ENCODE data around the gene HAVCR2. TPM values are rescaled to one million over a fixed set of nuclear protein-coding genes. Genes with fewer than 3 reads are reported as not detected.

HAVCR2 gene
- total RNA-seq, 1 experiment from 2014 or later, result 0.04 TPM

- BruUV-seq (replicated peaks), result no TSS peak
- intact Hi-C loops (cut with micrococcal nuclease), result no loop called here
- Histone ChIP-seq H2AFZ (ENCODE audit: low read length) (no peak overlapping the region), H3K4me1 (ENCODE audit: insufficient read depth, low read length) (no peaks in the 10 kb centered on the region), H3K79me2 (ENCODE audit: low read length) (no peaks in the 10 kb centered on the region), H3K27me3 (ENCODE audit: low read length) (no peaks in the 10 kb centered on the region), H3K4me3 (ENCODE audit: low read length) (no peak overlapping the region), H3F3A (ENCODE audit: low read length, unreplicated experiment) (no peaks in the 10 kb centered on the region), H3K36me3 (ENCODE audit: low read depth, low read length) (no peaks in the 10 kb centered on the region), H3K4me2 (ENCODE audit: low read length) (no peak overlapping the region), H3K9me2 (replicated peaks; ENCODE audit: low read length) (no peaks in the 10 kb centered on the region), H3K9ac (ENCODE audit: low read length) (no peak overlapping the region), H4K20me1 (ENCODE audit: low read length) (no peaks in the 10 kb centered on the region), H3K27ac (ENCODE audit: low read length) (no peak overlapping the region), H3K9me3 (ENCODE audit: low read length) (peaks cover 8% of the 10 kb centered on the region; the same call in 1 of the 2 replicates)
- DNase-seq (no peak), ATAC-seq (no peak)
- TF ChIP-seq EZH2 (IDR thresholded peaks at IDR 0.05; ENCODE audit: low read length, unreplicated experiment) (no peak), EZH2phosphoT487 (IDR thresholded peaks at IDR 0.05; ENCODE audit: borderline replicate concordance, low read length) (no peak), CTCF (conservative IDR thresholded peaks at IDR 0.05; ENCODE audit: low read depth, low read length) (no peak)
- POLR2A ChIA-PET (ENCODE audit: unreplicated experiment), result no interaction called here
- CTCF ChIA-PET, result no interaction called here
These were observed 12.9 kb upstream of the HAVCR2 start for GRCh38 chr5:157121709-157122108.

- ChIA-PET CTCF (no interaction called here), POLR2A (ENCODE audit: unreplicated experiment) (no interaction called here)
- intact Hi-C loops (cut with micrococcal nuclease), result no loop called here
- Histone ChIP-seq H2AFZ (ENCODE audit: low read length) (no peak overlapping the region), H3K4me1 (ENCODE audit: insufficient read depth, low read length) (no peaks in the 10 kb centered on the region), H3K9me3 (ENCODE audit: low read length) (peaks cover 8% of the 10 kb centered on the region; the same call in 1 of the 2 replicates), H3K27me3 (ENCODE audit: low read length) (no peaks in the 10 kb centered on the region), H3K36me3 (ENCODE audit: low read depth, low read length) (no peaks in the 10 kb centered on the region), H3K9me2 (replicated peaks; ENCODE audit: low read length) (no peaks in the 10 kb centered on the region), H3K4me3 (ENCODE audit: low read length) (no peak overlapping the region), H3K79me2 (ENCODE audit: low read length) (no peaks in the 10 kb centered on the region), H3K4me2 (ENCODE audit: low read length) (no peak overlapping the region), H3K27ac (ENCODE audit: low read length) (no peak overlapping the region), H4K20me1 (ENCODE audit: low read length) (no peaks in the 10 kb centered on the region), H3K9ac (ENCODE audit: low read length) (no peak overlapping the region), H3F3A (ENCODE audit: low read length, unreplicated experiment) (no peaks in the 10 kb centered on the region)
- ATAC-seq (no peak), DNase-seq (no peak)
- BruUV-seq (replicated peaks), result no TSS peak
- no peak for TF ChIP-seq CTCF (conservative IDR thresholded peaks at IDR 0.05; ENCODE audit: low read depth, low read length)
- TF ChIP-seq EZH2phosphoT487 (IDR thresholded peaks at IDR 0.05; ENCODE audit: borderline replicate concordance, low read length), result no peak
- TF ChIP-seq EZH2 (IDR thresholded peaks at IDR 0.05; ENCODE audit: low read length, unreplicated experiment), result no peak
These were observed 11.3 kb upstream of the HAVCR2 start for GRCh38 chr5:157120102-157120501.

GRCh38 chr5:157116483-157116954, 7.7 kb upstream of the HAVCR2 start:
- no peak overlapping the region for H3K27ac ChIP-seq (ENCODE audit: low read length)
- BruUV-seq (replicated peaks), result no TSS peak
- TF ChIP-seq EZH2phosphoT487 (IDR thresholded peaks at IDR 0.05; ENCODE audit: borderline replicate concordance, low read length) (no peak), CTCF (conservative IDR thresholded peaks at IDR 0.05; ENCODE audit: low read depth, low read length) (no peak), EZH2 (IDR thresholded peaks at IDR 0.05; ENCODE audit: low read length, unreplicated experiment) (no peak)
- no peaks in the 10 kb centered on the region for H4K20me1 ChIP-seq (ENCODE audit: low read length)
- H3K4me1 ChIP-seq (ENCODE audit: insufficient read depth, low read length), result no peaks in the 10 kb centered on the region
- intact Hi-C loops (cut with micrococcal nuclease), result no loop called here
- no peaks in the 10 kb centered on the region for H3K9me2 ChIP-seq (replicated peaks; ENCODE audit: low read length)
- CTCF ChIA-PET, result no interaction called here
- H3K27me3 ChIP-seq (ENCODE audit: low read length), result no peaks in the 10 kb centered on the region
- H3K4me3 ChIP-seq (ENCODE audit: low read length), result no peak overlapping the region
- no peak overlapping the region for H2AFZ ChIP-seq (ENCODE audit: low read length)
- DNase-seq (no peak), ATAC-seq (no peak)
- H3K9ac ChIP-seq (ENCODE audit: low read length), result no peak overlapping the region
- H3K4me2 ChIP-seq (ENCODE audit: low read length), result no peak overlapping the region
- H3K79me2 ChIP-seq (ENCODE audit: low read length), result no peaks in the 10 kb centered on the region
- H3F3A ChIP-seq (ENCODE audit: low read length, unreplicated experiment), result no peaks in the 10 kb centered on the region
- POLR2A ChIA-PET (ENCODE audit: unreplicated experiment), result no interaction called here
- 0 out of 2 replicates have a peak, but pooled peaks cover 3% of the 10 kb centered on the region for H3K9me3 ChIP-seq (ENCODE audit: low read length)
- H3K36me3 ChIP-seq (ENCODE audit: low read depth, low read length), result no peaks in the 10 kb centered on the region
